Kidney (tissue), 22 donors: ENCODE results near the gene SPX. TPM values are rescaled to one million over a fixed set of nuclear protein-coding genes. Genes with fewer than 3 reads are reported as not detected.

Source experiments
- DNase-seq, 5 donors: peaks; one replicate each; pipeline ENCODE4 v3.0.0-alpha.2; 2013 to 2020
- FAIRE-seq: peaks from 2 replicates; lab custom pipeline; 2012; peaks lifted over from hg19 to GRCh38; lab: Jason Lieb, UNC
- H3K27ac ChIP-seq, 2 donors: one replicate each; pipeline ENCODE4 v1.7.0; 2013; ENCODE audit warnings: low read depth in 2 of 2, low read length in 2 of 2, inconsistent platforms in 1 of 2
- H3K27me3 ChIP-seq: one replicate; pipeline ENCODE4 v1.7.1; 2013; ENCODE audit warnings: low read length, inconsistent platforms; ENCODE audit not compliant: control insufficient read depth, insufficient read depth
- H3K36me3 ChIP-seq, 3 donors: one replicate each; pipeline versions ENCODE4 v1.7.0 to v1.7.1; 2013; ENCODE audit warnings: low read length in 3 of 3, control low read depth in 1 of 3, inconsistent platforms in 1 of 3; ENCODE audit not compliant: insufficient read depth in 3 of 3, control insufficient read depth in 2 of 3
- H3K4me1 ChIP-seq, 3 donors: one replicate each; pipeline versions ENCODE4 v1.7.0 to v1.7.1; 2013; ENCODE audit warnings: low read length in 3 of 3, inconsistent platforms in 1 of 3, low read depth in 1 of 3; ENCODE audit not compliant: control insufficient read depth in 2 of 3, insufficient read depth in 2 of 3
- H3K4me3 ChIP-seq, 3 donors: one replicate each; pipeline versions ENCODE4 v1.7.0 to v1.8.1; 2013; ENCODE audit warnings: low read length in 3 of 3, control low read depth in 1 of 3, inconsistent platforms in 1 of 3
- H3K9ac ChIP-seq, 3 donors: one replicate each; pipeline versions ENCODE4 v1.7.0 to v1.7.1; 2013; ENCODE audit warnings: low read length in 3 of 3, control low read depth in 1 of 3, inconsistent platforms in 1 of 3
- H3K9me3 ChIP-seq, 3 donors: one replicate each; pipeline versions ENCODE4 v1.7.0 to v1.7.1; 2013; ENCODE audit warnings: low read length in 3 of 3, control low read depth in 1 of 3, inconsistent platforms in 1 of 3; ENCODE audit not compliant: control insufficient read depth in 2 of 3, insufficient read depth in 1 of 3
- intact Hi-C: fragments of 100-400 bp; cut with DNase I; formaldehyde crosslinking; loops from one replicate; pipeline ENCODE4 v1.11.1; 2022
- long read RNA-seq, 10 donors: library from polyadenylated mRNA in 1 of 10; unstranded in 1 of 10; transcript quantifications; one replicate each; pipeline ENCODE4 v2.0.0 and lab custom pipeline, GENCODE V29; 2021 to 2026
- polyA plus RNA-seq: library from polyadenylated mRNA; stranded (reverse); fragments of 350-450 nt; fragmentation: Illumina TruSeq; extraction: RNeasy Lipid Tissue Mini Kit (QIAGEN cat#74804); gene quantifications from one replicate; pipeline ENCODE4 v1.2.3, GENCODE V29; 2014; ENCODE audit warnings: low read depth, low replicate concordance; ENCODE audit not compliant: insufficient read depth
- total RNA-seq: library from RNA; stranded (reverse); fragmentation: NEBNext Ultra II Directional; extraction: Animal tissue kit (Norgen Biotek cat#: 25700); gene quantifications from one replicate; pipeline ENCODE4 v1.2.1, GENCODE V29; 2021
- TF ChIP-seq, protein P1 (sequence below): IDR thresholded peaks from 3 replicates; pipeline ENCODE4 v1.5.1; 2012; ENCODE audit warnings: mild to moderate bottlenecking, moderate library complexity, borderline replicate concordance; ENCODE audit not compliant: insufficient read depth; ENCODE audit errors: extremely low read depth
- donor health status: control.
- donor health status: control.
- donor health status: control.
- donor health status: control.
- donor health status: control.
- donor health status: DM: yes; HTN: yes; CAD: no.
- donor health status: Normal renal cell carcinoma (clear cell type).

The SPX gene
- 52.2 TPM for total RNA-seq
- 28.2 TPM for polyA plus RNA-seq
- long read RNA-seq, donor 1 = 0 reads
- long read RNA-seq, donor 2, partial matches to known transcripts = 0 of 6 reads
- long read RNA-seq, donor 2, other reads (novel, unspliced or antisense) = 0 of 6 reads
- long read RNA-seq, donor 3, partial matches to known transcripts = 0 of 2 reads
- long read RNA-seq, donor 3, other reads (novel, unspliced or antisense) = 0 of 2 reads
- long read RNA-seq, donor 4, partial matches to known transcripts = 0 of 3 reads
- long read RNA-seq, donor 4, other reads (novel, unspliced or antisense) = 0 of 3 reads
- long read RNA-seq, donor 5 = 0 reads
- long read RNA-seq, donor 6, partial matches to known transcripts = 0 of 8 reads
- long read RNA-seq, donor 6, other reads (novel, unspliced or antisense) = 0 of 8 reads
- long read RNA-seq, donor 7, transcript SPX-201 (6 exons, 2,269 nt) = major isoform, 17 of 55 reads
- long read RNA-seq, donor 7, transcript SPX-203 (3 exons, 1,826 nt) = minor isoform, 10 of 55 reads
- long read RNA-seq, donor 7, partial matches to known transcripts = 19 of 55 reads
- long read RNA-seq, donor 7, other reads (novel, unspliced or antisense) = 5 of 55 reads
- long read RNA-seq, donor 8, partial matches to known transcripts = 0 of 3 reads
- long read RNA-seq, donor 8, other reads (novel, unspliced or antisense) = 0 of 3 reads
- long read RNA-seq, donor 9, partial matches to known transcripts = 0 of 2 reads
- long read RNA-seq, donor 9, other reads (novel, unspliced or antisense) = 0 of 2 reads
- long read RNA-seq, donor 10, partial matches to known transcripts = 0 of 2 reads
- long read RNA-seq, donor 10, other reads (novel, unspliced or antisense) = 0 of 2 reads

DNA sequence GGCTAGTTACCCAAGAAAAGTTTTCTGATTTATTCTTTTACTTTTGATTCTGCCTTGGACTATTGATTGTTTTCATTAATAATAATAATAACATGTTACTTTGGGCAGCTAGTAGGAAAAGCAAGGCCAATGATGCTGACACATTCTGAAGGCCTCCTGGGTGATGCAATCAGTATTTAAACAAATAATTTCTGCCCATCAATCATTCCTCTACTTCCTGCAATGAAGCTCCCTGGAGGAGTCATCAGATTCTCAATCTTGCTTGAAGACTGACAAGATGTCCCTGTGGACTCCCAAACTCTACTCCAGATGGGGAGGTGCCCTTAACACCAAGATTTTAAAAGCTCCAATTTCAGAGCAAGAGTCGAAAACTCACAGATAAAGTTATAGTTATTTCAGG lies at the start of gene SPX:
TSS of gene SPX (plus strand) at position 244 of the 400 bp plus-strand sequence. CDS start 177 bp downstream, outside the sequence.
- no peaks in the 10 kb centered on the region for H3K9me3 ChIP-seq
- no peaks in the 10 kb centered on the region for H3K36me3 ChIP-seq
- intact Hi-C loops = no loop called here
- TF ChIP-seq, protein P1, sequence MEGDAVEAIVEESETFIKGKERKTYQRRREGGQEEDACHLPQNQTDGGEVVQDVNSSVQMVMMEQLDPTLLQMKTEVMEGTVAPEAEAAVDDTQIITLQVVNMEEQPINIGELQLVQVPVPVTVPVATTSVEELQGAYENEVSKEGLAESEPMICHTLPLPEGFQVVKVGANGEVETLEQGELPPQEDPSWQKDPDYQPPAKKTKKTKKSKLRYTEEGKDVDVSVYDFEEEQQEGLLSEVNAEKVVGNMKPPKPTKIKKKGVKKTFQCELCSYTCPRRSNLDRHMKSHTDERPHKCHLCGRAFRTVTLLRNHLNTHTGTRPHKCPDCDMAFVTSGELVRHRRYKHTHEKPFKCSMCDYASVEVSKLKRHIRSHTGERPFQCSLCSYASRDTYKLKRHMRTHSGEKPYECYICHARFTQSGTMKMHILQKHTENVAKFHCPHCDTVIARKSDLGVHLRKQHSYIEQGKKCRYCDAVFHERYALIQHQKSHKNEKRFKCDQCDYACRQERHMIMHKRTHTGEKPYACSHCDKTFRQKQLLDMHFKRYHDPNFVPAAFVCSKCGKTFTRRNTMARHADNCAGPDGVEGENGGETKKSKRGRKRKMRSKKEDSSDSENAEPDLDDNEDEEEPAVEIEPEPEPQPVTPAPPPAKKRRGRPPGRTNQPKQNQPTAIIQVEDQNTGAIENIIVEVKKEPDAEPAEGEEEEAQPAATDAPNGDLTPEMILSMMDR = no peak
- DNase-seq (no peak), FAIRE-seq (no peak)
- no peaks in the 10 kb centered on the region for H3K27me3 ChIP-seq
- H3K4me1 ChIP-seq = peaks cover 0 to 9% (median 0%) of the 10 kb centered on the region in 3 donors
- peak within 1 kb of the TSS; percentile 77 to 85 for H3K27ac ChIP-seq
- H3K9ac ChIP-seq = peak within 1 kb of the TSS in 2 of 3 donors; percentile 43 to 72
- H3K4me3 ChIP-seq = peak within 1 kb of the TSS; percentile 5 to 75 (median 72)

GRCh38 chr12:21476949-21477348 lies 49.1 kb upstream of the SPX start:
- H3K9ac ChIP-seq = no peak overlapping the region

DNA sequence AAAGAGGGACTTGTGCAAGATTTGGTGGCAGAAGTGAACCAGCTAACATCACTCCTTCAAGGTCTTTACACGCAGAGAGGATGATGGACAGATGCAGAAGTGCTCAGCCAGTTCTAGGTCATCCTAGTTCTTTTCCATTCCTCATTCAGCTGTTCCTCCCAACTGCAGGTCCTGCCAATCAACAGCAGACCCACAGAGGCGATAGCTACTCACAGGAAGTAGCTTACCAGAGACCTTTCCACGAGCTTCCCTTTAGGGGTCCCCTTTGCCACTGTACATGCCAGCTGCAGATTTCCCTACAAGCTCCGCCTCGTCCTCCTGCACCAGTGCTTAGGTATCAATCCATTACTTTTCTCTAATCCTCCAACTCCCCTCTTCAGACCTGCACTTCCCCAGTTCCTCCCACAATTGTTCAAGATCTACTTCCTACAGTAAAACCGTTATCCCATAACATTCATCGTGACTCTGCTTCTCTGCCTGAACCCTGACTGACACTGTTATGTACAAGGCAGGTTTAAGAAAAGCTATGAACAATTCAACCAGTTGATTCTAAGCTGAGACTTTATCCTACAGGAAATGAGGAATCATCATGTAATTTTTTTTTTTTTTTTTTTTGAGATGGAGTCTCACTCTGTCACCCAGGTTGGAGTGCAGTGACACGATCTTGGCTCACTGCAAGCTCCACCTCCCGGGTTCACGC lies 47.2 kb upstream of the SPX start:
- Histone ChIP-seq H3K27me3 (no peaks in the 10 kb centered on the region), H3K9me3 (no peaks in the 10 kb centered on the region), H3K4me1 (no peaks in the 10 kb centered on the region), H3K4me3 (no peak overlapping the region), H3K9ac (no peak overlapping the region), H3K27ac (no peak overlapping the region), H3K36me3 (peaks cover 3 to 32% (median 11%) of the 10 kb centered on the region in 3 donors)
- TF ChIP-seq, protein P1 = no peak
- no peak for FAIRE-seq
- intact Hi-C loops = no loop called here
- no peak for DNase-seq

More at GRCh38 chr12:21476949-21477348, 49.1 kb upstream of the SPX start:
- H3K36me3 ChIP-seq = peaks cover 5 to 29% (median 9%) of the 10 kb centered on the region in 3 donors
- H3K4me1 ChIP-seq = no peaks in the 10 kb centered on the region
- FAIRE-seq (no peak), DNase-seq (no peak)
- TF ChIP-seq, protein P1 = no peak
- no peaks in the 10 kb centered on the region for H3K27me3 ChIP-seq
- no peak overlapping the region for H3K4me3 ChIP-seq
- intact Hi-C loops = no loop called here
- H3K27ac ChIP-seq = no peak overlapping the region
- H3K9me3 ChIP-seq = no peaks in the 10 kb centered on the region
